ENCODE measurements around the gene TRIM38.

Gene TRIM38

GRCh38 chr6:26029857-26030653 is 67.5 kb downstream of the TRIM38 start:
- peak overlapping the region; percentile 78 for H3K9ac ChIP-seq (ENCODE audit: low read length)
- no peaks in the 10 kb centered on the region for H3K27me3 ChIP-seq (ENCODE audit: insufficient read depth, low read length)
- peaks cover 43% of the 10 kb centered on the region for H3F3A ChIP-seq (ENCODE audit: insufficient read depth, low read length)
- no peaks in the 10 kb centered on the region for H3K36me3 ChIP-seq (ENCODE audit: insufficient read depth, low read length)
- TF ChIP-seq CTCF (IDR thresholded peaks at IDR 0.05; ENCODE audit: low read length): no peak
- no peak for TF ChIP-seq EZH2 (IDR thresholded peaks at IDR 0.05; ENCODE audit: borderline replicate concordance, low read length)
- no peak overlapping the region for H2AFZ ChIP-seq (ENCODE audit: low read length)
- peaks cover 76% of the 10 kb centered on the region for H3K4me1 ChIP-seq (ENCODE audit: insufficient read depth, low read length, severe bottlenecking)
- no peaks in the 10 kb centered on the region for H3K79me2 ChIP-seq (ENCODE audit: insufficient read depth, low read length)
- H3K4me2 ChIP-seq (ENCODE audit: low read length): peak overlapping the region; percentile 83
- H3K27ac ChIP-seq (ENCODE audit: low read depth, low read length, poor library complexity, severe bottlenecking): peak overlapping the region; percentile 100
- no peaks in the 10 kb centered on the region for H3K9me3 ChIP-seq (ENCODE audit: low read length)
- no peaks in the 10 kb centered on the region for H3K9me2 ChIP-seq (ENCODE audit: low read depth, low read length)
- no peaks in the 10 kb centered on the region for H4K20me1 ChIP-seq (ENCODE audit: insufficient read depth, low read length)
- H3K4me3 ChIP-seq (ENCODE audit: low read depth, low read length, poor library complexity, severe bottlenecking): peak overlapping the region; percentile 69

- Histone ChIP-seq H3K9ac (ENCODE audit: low read length) (peak overlapping the region; percentile 78), H3K9me3 (ENCODE audit: low read length) (no peaks in the 10 kb centered on the region), H3F3A (ENCODE audit: insufficient read depth, low read length) (peaks cover 39% of the 10 kb centered on the region), H3K9me2 (ENCODE audit: low read depth, low read length) (no peaks in the 10 kb centered on the region), H3K27ac (ENCODE audit: low read depth, low read length, poor library complexity, severe bottlenecking) (peak overlapping the region; percentile 100), H3K27me3 (ENCODE audit: insufficient read depth, low read length) (no peaks in the 10 kb centered on the region), H3K79me2 (ENCODE audit: insufficient read depth, low read length) (no peaks in the 10 kb centered on the region), H3K4me1 (ENCODE audit: insufficient read depth, low read length, severe bottlenecking) (peaks cover 77% of the 10 kb centered on the region), H2AFZ (ENCODE audit: low read length) (no peak overlapping the region), H3K4me2 (ENCODE audit: low read length) (peak overlapping the region; percentile 83), H3K36me3 (ENCODE audit: insufficient read depth, low read length) (no peaks in the 10 kb centered on the region), H4K20me1 (ENCODE audit: insufficient read depth, low read length) (no peaks in the 10 kb centered on the region), H3K4me3 (ENCODE audit: low read depth, low read length, poor library complexity, severe bottlenecking) (peak overlapping the region; percentile 69)
- TF ChIP-seq EZH2 (IDR thresholded peaks at IDR 0.05; ENCODE audit: borderline replicate concordance, low read length) (no peak), CTCF (IDR thresholded peaks at IDR 0.05; ENCODE audit: low read length) (no peak)
Observed at GRCh38 chr6:26030716-26031115, 68.1 kb downstream of the TRIM38 start.

- H3K9ac ChIP-seq (ENCODE audit: low read length): peak overlapping the region; percentile 78
- H3K27ac ChIP-seq (ENCODE audit: low read depth, low read length, poor library complexity, severe bottlenecking): peak overlapping the region; percentile 100
- H3K9me2 ChIP-seq (ENCODE audit: low read depth, low read length): no peaks in the 10 kb centered on the region
- TF ChIP-seq CTCF (IDR thresholded peaks at IDR 0.05; ENCODE audit: low read length): no peak
- TF ChIP-seq EZH2 (IDR thresholded peaks at IDR 0.05; ENCODE audit: borderline replicate concordance, low read length): no peak
- H3K9me3 ChIP-seq (ENCODE audit: low read length): no peaks in the 10 kb centered on the region
- peak overlapping the region; percentile 69 for H3K4me3 ChIP-seq (ENCODE audit: low read depth, low read length, poor library complexity, severe bottlenecking)
- peaks cover 77% of the 10 kb centered on the region for H3K4me1 ChIP-seq (ENCODE audit: insufficient read depth, low read length, severe bottlenecking)
- no peaks in the 10 kb centered on the region for H3K27me3 ChIP-seq (ENCODE audit: insufficient read depth, low read length)
- H3K4me2 ChIP-seq (ENCODE audit: low read length): peak overlapping the region; percentile 83
- H3F3A ChIP-seq (ENCODE audit: insufficient read depth, low read length): peaks cover 35% of the 10 kb centered on the region
- no peak overlapping the region for H2AFZ ChIP-seq (ENCODE audit: low read length)
- H3K36me3 ChIP-seq (ENCODE audit: insufficient read depth, low read length): no peaks in the 10 kb centered on the region
- H3K79me2 ChIP-seq (ENCODE audit: insufficient read depth, low read length): no peaks in the 10 kb centered on the region
- no peaks in the 10 kb centered on the region for H4K20me1 ChIP-seq (ENCODE audit: insufficient read depth, low read length)
Observed at GRCh38 chr6:26031151-26031594, 68.6 kb downstream of the TRIM38 start.
